Measurements from ENCODE around the gene PPP4R3A.
"Not testable (repeated sequence)": the region's sequence is repeated elsewhere in the genome, so short reads cannot be mapped to it uniquely, and the experiment has no call there.

PPP4R3A gene

GRCh38 chr14:91438845-91439244, 71.3 kb downstream of the PPP4R3A start:
- DNase-seq (ENCODE audit: low spot score): no peak

DNA sequence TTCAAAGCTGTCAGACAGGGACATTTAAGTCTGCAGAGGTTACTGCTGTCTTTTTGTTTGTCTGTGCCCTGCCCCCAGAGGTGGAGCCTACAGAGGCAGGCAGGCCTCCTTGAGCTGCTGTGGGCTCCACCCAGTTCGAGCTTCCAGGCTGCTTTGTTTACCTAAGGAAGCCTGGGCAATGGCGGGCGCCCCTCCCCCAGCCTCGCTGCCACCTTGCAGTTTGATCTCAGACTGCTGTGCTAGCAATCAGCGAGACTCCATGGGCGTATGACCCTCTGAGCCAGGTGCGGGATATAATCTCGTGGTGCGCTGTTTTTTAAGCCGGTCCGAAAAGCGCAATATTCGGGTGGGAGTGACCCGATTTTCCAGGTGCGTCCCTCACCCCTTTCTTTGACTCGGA, 73.8 kb downstream of the PPP4R3A start:
- DNase-seq (ENCODE audit: low spot score): not testable (repeated sequence)

DNA sequence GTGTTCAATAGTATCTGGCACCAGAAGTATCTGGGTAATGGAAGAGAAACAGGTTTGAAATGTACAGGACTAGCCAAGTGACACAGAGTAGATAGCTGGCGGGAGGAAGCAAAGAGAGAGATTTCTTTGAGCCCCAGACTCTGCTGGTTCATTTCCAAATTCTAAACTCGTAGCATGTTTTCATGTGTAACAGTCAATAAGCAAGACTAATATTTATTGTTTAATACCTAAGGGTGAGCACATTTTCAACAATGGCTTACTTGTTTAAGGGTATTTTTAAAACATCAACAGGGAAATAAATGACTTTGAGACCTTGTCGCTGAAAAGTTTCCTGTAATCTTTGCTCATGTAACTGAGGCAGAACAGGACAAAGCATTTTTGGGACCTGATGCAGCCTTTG, 80.7 kb downstream of the PPP4R3A start:
- DNase-seq (ENCODE audit: low spot score): peak; percentile 1

DNA sequence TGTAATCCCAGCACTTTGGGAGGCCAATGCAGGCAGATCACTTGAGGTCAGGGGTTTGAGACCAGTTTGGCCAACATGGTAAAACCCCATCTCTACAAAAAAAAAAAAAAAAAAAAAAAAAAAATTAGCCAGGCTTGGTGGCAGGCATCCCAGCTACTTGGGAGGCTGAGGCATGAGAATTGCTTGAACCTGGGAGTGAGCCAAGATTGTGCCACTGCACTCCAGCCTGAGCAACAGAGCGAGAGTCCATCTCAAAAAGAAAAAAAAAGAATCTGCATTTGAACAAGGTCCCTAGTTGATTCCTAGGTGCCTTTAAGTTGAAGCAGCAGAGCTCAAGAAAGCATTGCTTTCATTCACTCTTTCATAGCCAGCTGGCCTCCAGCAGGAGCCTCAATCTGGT, 81.2 kb downstream of the PPP4R3A start:
- DNase-seq (ENCODE audit: low spot score): not testable (repeated sequence)

DNA sequence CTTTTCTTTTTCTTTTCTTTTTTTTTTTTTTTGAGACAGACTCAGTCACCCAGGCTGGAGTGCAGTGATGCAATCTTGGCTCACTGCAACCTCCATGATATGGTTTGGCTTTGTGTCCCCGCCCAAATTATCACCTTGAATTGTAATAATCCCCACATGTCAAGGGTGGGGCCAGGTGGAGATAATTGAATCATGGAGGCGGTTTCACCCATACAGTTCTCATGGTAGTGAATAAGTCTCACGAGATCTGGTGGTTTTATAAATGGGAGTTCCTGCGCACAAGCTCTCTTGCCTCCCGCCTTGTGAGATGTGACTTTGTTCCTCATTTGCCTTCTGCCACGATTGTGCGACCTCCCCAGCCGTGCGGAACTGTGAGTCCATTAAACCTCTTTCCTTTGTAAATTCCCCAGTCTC, 84.6 kb downstream of the PPP4R3A start:
- DNase-seq (ENCODE audit: low spot score): not testable (repeated sequence)

- DNase-seq (ENCODE audit: low spot score): no peak
Measured at GRCh38 chr14:91424813-91425530, 85.1 kb downstream of the PPP4R3A start.

DNA sequence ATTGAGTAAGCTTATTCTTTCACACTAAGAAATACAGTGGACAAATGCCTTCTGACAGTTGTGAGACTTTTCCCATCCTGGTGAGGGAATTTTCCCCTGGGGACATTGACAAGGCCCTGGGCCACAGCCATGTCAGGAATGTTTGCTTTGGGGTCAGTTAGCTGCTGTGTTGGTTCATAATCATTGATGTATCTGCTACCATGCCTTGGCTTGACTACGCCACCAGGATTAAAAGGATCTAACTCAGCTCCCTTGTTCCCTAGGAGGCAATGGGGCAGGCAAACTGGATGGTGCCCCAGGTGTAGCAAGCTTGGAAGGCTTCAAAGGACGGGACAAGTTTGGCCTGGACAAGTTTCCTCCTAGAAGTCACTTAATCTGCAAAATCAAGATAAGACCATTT, 89.4 kb downstream of the PPP4R3A start:
- no peak for DNase-seq (ENCODE audit: low spot score)

- no peak for DNase-seq (ENCODE audit: low spot score)
Measured at GRCh38 chr14:91419451-91419850, 90.7 kb downstream of the PPP4R3A start.

- DNase-seq (ENCODE audit: low spot score): no peak
Measured at GRCh38 chr14:91419044-91419397, 91.1 kb downstream of the PPP4R3A start.

GRCh38 chr14:91418387-91419043, 91.6 kb downstream of the PPP4R3A start:
- DNase-seq (ENCODE audit: low spot score): peak; percentile 47

- no peak for DNase-seq (ENCODE audit: low spot score)
Measured at GRCh38 chr14:91417983-91418386, 92.1 kb downstream of the PPP4R3A start.

GRCh38 chr14:91417120-91417982, 92.8 kb downstream of the PPP4R3A start, which contains the start of gene CCDC88C:
CCDC88C (minus strand) TSS chr14:91417820; CDS start chr14:91417690, 130 bp downstream.
- DNase-seq (ENCODE audit: low spot score): no peak

DNA sequence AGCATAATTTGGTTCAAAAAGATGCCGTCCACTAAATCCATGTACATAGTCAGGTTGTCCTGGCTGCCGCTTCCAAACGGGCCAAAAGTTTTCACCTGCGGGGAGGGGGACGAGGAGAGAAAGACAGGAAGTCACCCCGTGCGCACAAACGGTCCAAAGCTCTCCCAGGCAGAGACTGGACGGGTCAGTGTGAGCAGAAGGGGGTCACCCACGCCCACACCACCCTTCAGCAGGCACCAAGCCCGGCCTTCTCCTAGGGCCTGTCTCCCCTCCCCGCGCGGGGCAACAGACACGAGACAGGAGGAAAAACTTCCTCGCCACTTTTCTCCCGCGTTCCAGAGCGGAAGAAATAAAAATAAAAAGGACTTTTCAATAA, 93.4 kb downstream of the PPP4R3A start:
- DNase-seq (ENCODE audit: low spot score): no peak

DNA sequence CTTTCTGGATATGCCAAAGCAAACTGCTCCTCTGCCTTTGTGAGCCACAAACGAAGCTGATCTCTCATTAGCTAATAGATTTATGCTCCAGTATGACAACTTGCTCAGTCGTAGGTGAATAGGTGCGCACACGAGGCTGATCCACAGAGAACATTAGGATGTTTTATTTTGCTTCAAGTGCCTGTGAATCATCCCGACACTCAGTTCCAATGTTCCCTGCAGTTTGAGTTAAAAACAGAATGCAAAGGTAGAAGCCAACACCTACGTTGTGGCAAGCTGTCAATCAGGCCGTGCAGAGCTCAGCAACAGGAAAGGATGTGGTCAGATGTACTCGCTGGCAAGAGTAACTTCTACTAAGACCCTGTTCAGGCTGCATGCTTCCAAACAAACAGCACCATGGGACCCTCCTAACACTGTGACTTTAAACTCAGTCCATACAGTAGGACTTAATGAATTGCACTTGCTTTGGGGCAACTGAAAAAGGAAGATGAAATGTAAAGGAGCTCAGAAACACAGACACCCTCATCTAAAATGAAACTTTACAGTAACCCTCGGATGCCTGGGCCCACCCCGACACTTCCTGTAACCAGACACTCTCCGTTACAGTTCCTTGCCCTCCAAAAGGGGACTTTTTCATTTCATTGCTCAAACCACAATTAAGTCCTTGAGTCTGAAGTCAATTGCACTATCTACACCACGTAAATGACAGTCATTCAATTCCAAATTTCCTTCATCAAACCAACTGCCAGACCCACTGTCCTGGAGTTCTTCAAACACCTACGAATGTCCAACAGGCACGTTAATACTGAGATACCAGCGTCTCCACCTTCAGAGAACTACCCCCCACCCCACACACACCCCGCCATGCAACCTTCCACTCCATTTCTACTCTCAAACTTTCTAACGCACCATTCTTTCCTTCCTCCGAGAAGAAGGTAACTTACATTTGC, 94.0 kb downstream of the PPP4R3A start:
- DNase-seq (ENCODE audit: low spot score): no peak

DNA sequence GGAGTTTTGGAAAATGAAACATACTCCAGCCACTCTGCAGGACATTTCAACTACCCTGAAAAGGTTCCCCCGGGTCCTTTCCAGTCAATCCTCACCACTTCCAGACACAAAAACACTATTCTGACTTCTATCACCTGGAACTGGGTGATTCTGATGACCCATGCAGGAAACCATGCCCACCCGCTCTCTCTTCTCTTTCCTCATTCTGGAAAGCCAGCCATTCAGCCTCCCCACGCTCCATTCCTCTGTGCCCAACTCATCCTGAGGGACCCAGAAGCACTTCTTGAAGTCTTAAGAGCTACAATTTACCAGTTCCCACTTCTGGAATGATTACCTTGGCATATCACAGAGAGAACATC, 95.7 kb downstream of the PPP4R3A start:
- DNase-seq (ENCODE audit: low spot score): no peak

DNA sequence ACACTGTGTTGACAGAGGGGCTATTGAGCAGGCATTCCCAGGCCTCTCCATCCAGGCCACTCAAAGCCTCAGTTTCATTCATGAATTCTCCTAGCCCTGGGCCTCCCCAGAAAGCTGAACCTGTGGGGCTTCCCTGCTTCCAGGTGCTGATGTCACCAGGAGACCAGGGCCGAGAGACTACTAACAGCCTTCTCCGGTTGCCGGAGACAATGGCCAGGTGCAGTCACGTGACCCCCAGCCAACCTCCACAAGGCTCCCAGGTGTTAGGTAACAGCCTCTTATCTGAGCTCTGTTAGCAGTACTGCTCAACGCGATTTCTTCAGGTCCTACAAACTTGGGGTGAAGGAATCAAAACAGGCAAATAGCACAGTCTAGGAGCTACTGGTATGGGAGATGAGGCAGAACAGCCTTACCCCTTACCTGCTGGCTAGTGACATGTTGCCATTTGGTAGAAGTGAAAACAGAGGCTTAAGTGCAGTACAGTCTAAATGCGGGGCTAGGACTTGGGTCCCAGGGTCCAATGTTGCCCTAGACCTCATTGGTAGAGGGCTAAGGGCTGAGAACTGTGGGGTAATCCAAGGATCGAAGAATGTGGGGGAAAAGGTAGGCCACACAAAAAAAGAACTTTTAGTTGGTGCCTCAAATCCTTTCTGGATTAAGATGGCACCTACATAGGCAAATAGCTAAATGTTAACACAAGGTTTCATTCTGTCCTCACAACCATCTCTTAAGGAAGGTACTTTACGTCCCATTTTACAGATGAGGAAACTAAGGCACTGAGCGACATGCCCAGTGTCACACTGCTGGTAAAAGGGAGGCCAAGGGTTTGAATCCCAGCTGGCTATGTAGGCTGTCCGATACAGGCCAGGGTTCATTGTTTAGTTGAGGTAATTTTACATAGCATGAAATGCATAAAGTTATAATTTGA, 96.3 kb downstream of the PPP4R3A start:
- no peak for DNase-seq (ENCODE audit: low spot score)

- DNase-seq (ENCODE audit: low spot score): no peak
Measured at GRCh38 chr14:91412939-91413338, 97.2 kb downstream of the PPP4R3A start.

DNA sequence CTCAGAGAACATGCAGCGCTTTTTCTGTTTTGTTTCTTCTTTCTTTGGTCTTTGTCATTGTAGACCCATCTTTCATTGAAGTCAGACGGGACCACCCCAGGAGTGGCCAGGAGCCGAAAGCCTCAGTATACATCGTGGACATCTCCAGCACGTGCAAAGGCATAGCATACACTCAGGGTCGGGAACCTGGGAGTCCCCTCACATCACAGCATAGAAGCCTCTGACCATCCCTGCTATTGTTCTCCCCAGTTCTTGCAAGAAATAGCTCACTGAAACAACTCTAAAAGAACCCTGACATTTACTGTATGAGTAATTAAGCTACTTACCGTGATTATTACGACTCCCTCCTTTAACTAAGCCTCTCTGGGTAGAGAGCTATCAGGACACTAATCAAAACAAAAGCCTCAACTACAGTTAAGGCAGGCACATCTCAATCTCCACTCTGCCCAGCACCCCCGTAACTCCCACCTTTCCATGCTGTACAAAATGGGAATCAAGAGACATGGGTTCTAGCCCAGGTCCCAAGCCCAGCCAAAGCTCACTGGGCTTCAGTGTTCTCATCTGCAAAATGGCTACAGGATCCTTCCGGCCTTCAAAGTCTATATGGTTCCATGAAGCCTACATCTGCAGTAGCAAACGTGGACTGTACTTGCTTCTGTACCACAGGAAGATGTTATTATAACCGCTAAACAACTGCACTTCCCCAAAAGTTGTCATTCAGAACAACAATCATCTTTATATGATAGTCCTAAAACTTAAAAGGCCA, 99.2 kb downstream of the PPP4R3A start:
- DNase-seq (ENCODE audit: low spot score): no peak

GRCh38 chr14:91409928-91410718, 100.0 kb downstream of the PPP4R3A start:
- DNase-seq (ENCODE audit: low spot score): no peak
